GM18873 (cell line): Measurements from ENCODE around the gene RASGEF1B.

Experiments
- ATAC-seq: cut with Tn5 transposase; IDR thresholded peaks from one replicate; pipeline ENCODE4 v1.9.1; 2021; ENCODE audit warnings: mild to moderate bottlenecking, moderate library complexity, moderate number of reproducible peaks; ENCODE audit not compliant: unreplicated experiment, low FRiP score

Gene RASGEF1B

GRCh38 chr4:81468678-81469077 lies 3.0 kb downstream of the RASGEF1B start:
- no peak for ATAC-seq

GRCh38 chr4:81467672-81467964 lies 4.1 kb downstream of the RASGEF1B start:
- no peak for ATAC-seq

- ATAC-seq = no peak
These were observed 4.7 kb downstream of the RASGEF1B start for GRCh38 chr4:81466841-81467671.

GRCh38 chr4:81465406-81466340 lies 6.0 kb downstream of the RASGEF1B start:
- no peak for ATAC-seq

GRCh38 chr4:81460834-81461233 lies 10.9 kb downstream of the RASGEF1B start:
- ATAC-seq = no peak

GRCh38 chr4:81460191-81460701 lies 11.5 kb downstream of the RASGEF1B start:
- ATAC-seq = no peak

GRCh38 chr4:81459228-81459627 lies 12.5 kb downstream of the RASGEF1B start:
- ATAC-seq = no peak

GRCh38 chr4:81457921-81458520 lies 13.7 kb downstream of the RASGEF1B start:
- ATAC-seq = no peak

GRCh38 chr4:81457345-81457744 lies 14.4 kb downstream of the RASGEF1B start:
- no peak for ATAC-seq

- no peak for ATAC-seq
These were observed 15.8 kb downstream of the RASGEF1B start for GRCh38 chr4:81455897-81456296.

GRCh38 chr4:81454948-81455347 lies 16.8 kb downstream of the RASGEF1B start:
- ATAC-seq = no peak

GRCh38 chr4:81454499-81454898 lies 17.2 kb downstream of the RASGEF1B start:
- ATAC-seq = no peak

- no peak for ATAC-seq
These were observed 18.7 kb downstream of the RASGEF1B start for GRCh38 chr4:81453024-81453423.

- no peak for ATAC-seq
These were observed 19.2 kb downstream of the RASGEF1B start for GRCh38 chr4:81452452-81453006.

- no peak for ATAC-seq
These were observed 22.7 kb downstream of the RASGEF1B start for GRCh38 chr4:81449015-81449414.

GRCh38 chr4:81447566-81448229 lies 24.0 kb downstream of the RASGEF1B start:
- no peak for ATAC-seq

GRCh38 chr4:81446634-81447033 lies 25.1 kb downstream of the RASGEF1B start:
- no peak for ATAC-seq

- ATAC-seq = no peak
These were observed 26.5 kb downstream of the RASGEF1B start for GRCh38 chr4:81445196-81445595.

- ATAC-seq = no peak
These were observed 29.1 kb downstream of the RASGEF1B start for GRCh38 chr4:81442484-81443085.

GRCh38 chr4:81440949-81441348 lies 30.8 kb downstream of the RASGEF1B start:
- no peak for ATAC-seq
